HG02798 (cell line): Measurements from ENCODE around the gene JAKMIP2.
"Not testable (repeated sequence)": the region's sequence is repeated elsewhere in the genome, so short reads cannot be mapped to it uniquely, and the experiment has no call there.

Source experiments
- ATAC-seq: cut with Tn5 transposase; IDR thresholded peaks from one replicate; pipeline ENCODE4 v1.9.1; 2021; ENCODE audit warnings: mild to moderate bottlenecking; ENCODE audit not compliant: unreplicated experiment, poor library complexity

JAKMIP2 gene

DNA sequence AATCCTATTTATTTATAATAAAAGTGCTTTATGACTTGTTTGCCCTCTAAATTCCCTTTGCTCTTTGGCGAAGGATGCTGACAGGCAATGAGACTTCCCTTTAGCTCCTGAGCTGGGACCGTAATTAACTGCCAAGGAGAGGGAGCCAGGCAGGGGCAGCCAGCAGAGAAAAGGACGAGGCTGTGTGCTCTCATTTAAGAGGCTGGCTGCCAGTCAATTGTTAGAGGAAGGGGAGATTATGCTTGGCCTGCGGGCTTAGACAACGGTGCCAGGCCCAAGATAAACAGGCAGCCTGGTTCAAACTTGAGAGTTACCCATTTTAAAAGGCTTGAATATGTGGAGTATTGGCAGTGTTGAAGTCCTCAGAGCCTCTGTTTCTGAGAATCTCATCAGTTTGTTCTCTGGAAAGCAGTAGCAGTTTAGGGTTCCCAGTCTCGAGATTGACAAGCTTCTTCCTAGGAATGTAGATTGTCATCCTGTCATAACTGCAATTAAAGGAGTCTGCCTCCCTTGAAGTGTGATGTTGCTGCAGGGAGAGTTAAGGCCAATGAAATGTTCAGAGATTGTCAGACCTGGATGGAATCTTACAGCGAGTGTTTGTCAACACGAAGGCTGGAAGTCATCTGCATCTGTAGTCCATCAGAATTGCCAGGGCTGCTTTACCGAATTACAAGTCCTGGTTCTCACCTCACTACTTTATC is 113.2 kb downstream of the JAKMIP2 start:
- ATAC-seq, result no peak

DNA sequence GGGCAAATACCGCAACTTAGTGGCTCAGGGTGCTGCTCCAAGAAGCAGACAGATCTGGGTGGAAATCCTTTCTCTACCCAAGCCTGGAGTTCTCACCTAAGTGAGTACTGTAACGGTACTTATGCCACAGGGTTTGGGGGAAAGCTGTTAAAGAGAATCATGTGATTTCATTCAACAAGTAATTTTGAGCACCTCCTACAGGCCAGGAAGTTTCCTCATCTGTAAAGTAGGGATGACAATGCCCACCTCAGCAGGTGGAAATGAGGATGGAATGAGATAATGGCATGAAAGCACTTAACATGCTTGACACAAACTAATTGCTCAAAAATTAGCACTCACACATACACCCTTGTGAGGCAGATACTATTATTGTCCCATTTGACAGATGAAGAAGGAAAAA is 114.1 kb downstream of the JAKMIP2 start:
- ATAC-seq, result no peak

- no peak for ATAC-seq
These were observed 115.2 kb downstream of the JAKMIP2 start for GRCh38 chr5:147667363-147667762.

DNA sequence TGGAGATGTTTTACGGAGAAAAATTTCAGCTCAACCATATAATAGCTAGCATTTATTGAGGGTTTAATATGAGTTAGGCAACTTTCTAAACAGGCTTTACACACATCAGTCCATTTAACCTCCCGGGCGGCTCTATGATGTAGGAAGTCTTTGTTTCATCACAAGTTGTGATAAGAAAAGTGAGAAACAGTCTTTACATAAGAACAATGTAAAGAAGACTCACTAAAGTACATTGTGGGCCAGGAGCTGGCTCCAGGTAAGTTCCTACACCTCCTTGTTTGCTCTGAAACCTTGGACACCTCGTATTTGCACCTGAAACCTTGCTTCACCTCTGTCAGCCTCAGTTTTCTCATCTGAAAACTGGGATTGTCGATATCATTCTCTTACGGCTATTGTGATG is 116.1 kb downstream of the JAKMIP2 start:
- no peak for ATAC-seq

GRCh38 chr5:147661541-147661940 is 121.0 kb downstream of the JAKMIP2 start:
- no peak for ATAC-seq

DNA sequence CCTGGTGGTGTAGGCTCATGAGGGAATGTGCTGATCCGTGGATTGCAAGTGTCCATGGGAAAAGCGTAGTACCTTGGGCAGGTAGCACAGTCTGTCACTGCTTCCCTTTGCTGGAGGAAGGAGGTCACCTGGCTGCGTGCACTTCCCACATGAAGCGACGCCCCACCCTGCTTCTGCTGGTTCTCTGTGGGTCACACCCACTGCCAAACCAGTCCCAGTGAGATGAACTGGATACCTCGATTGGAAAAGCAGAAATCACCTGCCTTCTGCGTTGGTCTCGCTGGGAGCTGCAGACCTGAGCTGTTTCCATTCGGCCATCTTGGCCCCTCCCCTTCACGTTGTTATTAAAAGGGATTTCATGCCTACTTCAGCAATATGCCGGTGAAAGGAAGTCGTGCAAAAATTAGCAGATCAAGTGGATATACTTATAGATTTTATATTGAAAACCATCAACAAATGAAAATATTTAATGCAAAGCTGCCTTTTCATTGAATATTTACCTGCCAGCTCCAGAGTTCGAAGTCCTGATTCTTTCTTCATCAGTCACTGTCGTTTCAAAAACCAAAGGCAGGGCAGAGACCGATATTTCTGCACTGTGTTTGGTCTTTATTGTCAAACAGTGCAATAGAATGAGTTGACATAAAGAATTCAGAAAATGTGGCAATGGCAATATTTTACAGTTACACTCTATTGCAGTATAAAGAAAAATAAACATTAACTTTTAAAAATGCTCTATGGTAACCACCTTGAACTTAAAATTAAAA is 123.2 kb downstream of the JAKMIP2 start:
- no peak for ATAC-seq

DNA sequence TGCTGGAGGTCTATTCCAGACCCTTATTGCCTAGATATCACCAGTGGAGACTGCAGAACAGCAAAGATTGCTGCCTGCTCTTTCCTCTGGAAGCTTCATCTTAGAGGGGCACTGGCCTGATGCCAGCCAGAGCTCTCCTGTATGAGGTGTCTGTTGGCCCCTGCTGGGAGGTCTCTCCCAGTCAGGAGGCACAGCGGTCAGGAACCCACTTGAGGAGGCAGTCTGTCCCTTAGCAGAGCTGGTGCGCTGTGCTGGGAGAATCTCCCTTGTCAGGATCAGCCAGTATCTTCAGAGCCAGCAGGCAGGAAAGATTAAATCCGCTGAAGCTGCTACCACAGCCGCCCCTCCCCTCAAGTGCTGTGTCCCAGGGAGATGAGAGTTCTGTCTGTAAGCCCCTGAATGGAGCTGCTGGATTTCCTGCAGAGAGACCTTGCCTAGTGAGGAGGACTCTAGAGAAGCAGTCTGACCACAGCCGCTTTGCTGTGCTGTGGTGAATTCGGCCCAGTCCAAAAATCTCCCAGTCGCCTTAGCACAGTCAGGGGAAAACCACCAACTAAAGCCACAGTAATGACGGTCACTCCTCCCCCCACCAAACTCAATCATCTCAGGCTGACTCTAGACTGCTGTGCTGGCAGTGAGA is 124.1 kb downstream of the JAKMIP2 start:
- peak; percentile 59 for ATAC-seq

GRCh38 chr5:147648597-147648996 is 133.9 kb downstream of the JAKMIP2 start:
- no peak for ATAC-seq

GRCh38 chr5:147645197-147645596 is 137.3 kb downstream of the JAKMIP2 start:
- no peak for ATAC-seq

DNA sequence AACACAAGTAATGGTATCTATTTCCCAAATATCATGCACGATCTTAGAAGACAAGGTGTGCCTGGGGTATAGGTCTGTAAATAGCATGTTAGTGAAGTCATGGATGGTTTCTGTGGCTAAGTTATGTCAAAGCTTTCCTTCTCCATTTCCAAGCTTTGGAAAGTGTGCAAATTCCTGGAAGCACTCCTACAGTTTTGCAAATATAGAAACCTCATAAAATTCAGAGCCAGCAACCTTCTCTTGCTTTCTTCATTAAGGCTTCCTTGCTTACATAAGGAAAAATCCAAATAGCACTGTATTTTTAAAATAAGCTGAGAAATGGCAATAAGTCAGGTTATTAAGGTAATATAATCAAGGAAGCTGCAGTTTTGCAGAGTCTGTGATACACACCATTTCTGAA is 138.1 kb downstream of the JAKMIP2 start:
- no peak for ATAC-seq

DNA sequence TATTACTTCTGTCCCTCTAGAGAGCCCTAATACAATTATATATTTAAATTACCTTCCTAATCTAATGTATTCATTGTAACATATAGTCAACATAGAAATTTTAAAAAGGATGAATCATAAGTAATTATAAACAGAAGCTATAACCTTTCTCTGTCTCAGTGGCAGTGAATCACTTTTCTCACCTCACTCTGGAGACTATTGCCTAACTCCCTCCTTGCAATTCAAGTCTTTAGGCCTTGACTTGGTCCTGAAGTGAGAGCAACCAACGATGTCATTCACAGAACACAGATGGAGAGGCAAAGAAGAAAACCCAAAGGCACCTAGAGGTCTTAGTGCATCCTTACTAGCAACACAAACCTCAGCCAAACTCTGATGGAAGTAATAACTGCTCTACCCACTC is 139.4 kb downstream of the JAKMIP2 start:
- no peak for ATAC-seq

DNA sequence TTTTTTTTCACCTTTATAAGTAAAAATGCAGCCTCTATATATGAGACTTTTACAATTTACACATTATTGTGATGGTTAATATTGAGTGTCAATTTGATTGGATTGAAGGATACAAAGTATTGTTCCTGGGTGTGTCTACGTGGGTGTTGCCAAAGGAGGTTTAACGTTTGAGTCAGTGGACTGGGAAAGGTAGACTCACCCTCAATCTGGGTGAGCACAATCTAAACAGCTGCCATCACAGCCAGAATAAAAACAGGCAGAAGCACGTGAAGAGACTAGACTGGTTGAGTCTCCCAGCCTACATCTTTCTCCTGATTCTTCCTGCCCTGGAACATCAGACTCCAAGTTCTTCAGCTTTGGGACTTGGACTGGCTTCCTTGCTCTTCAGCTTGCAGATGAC is 139.9 kb downstream of the JAKMIP2 start:
- ATAC-seq, result no peak

GRCh38 chr5:147639321-147639720 is 143.2 kb downstream of the JAKMIP2 start:
- no peak for ATAC-seq

GRCh38 chr5:147636729-147636984 is 145.9 kb downstream of the JAKMIP2 start:
- no peak for ATAC-seq

DNA sequence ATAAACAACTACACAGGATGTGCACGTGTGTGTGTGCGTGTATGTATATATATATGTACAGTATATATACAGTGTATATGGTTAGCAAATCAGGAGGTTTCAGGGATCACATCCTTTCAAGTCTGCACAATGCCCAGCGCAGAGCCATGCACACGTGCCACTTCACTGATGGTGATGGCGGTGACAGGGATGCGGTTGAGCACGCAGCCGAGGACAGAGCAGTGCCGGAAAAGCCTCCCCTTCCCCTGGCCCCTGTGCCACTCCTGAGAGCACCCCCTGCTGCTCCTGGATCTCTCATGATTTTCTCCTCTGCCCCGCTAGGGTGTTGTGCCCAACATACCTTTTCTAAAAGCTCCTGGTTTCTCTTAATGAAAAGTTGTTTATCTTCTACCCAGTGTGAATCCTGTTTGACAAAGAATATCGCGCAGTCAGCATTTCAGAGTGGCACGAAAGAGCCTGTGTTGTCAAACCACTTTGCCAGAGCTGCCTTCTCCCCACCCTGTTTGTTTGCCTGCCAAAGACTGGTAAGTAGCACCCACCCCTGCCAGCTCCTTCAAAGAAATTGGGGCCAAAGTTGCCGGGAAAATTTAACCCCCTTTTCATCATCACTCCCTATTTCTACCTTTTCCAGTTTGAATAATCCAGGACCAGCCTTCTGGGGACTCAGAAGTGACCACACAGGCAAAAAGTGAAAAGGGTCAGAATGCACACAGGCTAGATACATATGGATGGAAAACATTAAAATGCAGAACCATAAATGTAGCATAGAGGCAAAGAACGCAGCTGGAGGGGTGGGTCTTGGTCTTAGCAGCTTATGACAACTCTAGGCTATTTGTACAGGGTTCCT is 146.4 kb downstream of the JAKMIP2 start:
- ATAC-seq, result no peak

DNA sequence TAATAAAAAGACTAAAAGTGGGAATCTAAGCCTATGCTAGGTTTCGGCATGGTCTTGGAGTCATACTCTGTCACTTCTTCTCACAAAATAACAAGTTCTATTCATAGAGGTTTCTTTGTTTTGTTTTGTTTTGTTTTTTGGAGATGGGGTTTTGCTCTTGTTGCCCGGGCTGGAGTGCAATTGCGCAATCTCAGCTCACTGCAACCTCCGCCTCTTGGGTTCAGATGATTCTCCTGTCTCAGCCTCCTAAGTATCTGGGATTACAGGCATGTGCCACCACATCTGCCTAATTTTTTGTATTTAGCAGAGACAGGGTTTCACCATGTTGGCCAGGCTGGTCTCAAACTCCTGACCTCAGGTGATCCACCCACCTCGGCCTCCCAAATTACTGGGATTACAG is 147.1 kb downstream of the JAKMIP2 start:
- ATAC-seq, result not testable (repeated sequence)

GRCh38 chr5:147633173-147633572 is 149.4 kb downstream of the JAKMIP2 start:
- no peak for ATAC-seq

GRCh38 chr5:147631428-147632003 is 151.0 kb downstream of the JAKMIP2 start:
- no peak for ATAC-seq

DNA sequence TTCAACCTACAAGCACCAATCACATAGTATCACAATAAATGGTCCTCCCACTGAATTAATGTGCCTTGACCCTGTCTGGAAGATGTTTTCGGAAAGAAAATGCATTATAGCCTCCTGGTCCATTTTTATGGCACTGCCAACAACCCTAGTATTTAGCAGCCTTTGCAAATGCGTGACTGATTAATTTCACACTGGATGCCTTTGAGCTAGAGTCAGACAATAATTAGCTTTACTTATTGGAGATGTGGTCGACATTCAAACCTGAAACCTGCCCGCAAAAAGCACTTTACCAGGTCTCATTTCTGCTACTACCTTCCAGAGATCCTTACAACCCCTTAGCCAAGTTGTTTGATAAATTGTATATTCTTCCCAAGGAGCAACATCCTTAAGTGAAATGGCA is 153.3 kb downstream of the JAKMIP2 start:
- ATAC-seq, result no peak

DNA sequence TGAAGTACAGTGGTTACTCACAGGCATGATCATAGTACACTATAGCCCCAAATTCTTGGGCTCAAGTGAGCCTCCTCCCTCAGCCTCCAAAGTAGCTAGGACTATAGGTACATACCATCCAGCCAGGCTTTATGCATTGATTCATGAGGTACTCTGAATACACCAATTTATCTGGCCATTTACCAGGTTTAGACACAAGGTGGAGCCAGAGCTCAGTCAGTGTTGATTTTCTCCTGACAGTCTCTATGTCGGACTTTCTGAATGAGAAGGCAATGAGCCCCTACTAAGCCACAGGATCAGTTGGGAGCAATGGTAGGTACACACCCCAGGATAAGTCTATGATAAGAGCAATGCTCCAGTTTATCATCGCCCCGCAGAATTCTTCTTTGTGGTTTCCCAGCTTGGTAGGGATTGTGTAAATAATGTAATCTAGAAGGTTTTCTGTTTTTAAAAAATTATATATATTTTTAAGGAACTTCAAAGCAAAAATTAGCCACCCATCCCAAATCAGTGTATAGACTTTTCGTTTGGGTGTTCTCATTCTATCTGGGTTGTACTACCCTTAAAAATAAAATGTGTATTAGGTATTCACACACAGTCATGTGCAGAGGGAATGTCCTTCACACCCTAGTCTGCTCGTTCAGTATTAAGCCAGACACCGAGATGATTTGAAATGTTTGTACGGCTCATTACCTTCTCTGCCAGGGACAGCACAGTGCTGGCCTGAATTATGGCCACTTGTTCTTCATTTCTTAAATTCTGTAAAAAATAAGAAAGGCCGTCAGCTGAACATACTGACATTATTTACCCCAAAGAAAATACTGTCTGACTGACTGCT is 154.3 kb downstream of the JAKMIP2 start:
- peak; percentile 92 for ATAC-seq
